NOMO-1 treated with dmso at 0.1 percent for 144 hours (cell line): ENCODE results near the gene CSF1R.

Source experiments
- DNase-seq: peaks from one replicate; lab custom pipeline; 2025; ENCODE audit not compliant: unreplicated experiment; lab: John Stamatoyannopoulos, UW

CSF1R gene

GRCh38 chr5:150073677-150074076 is 12.7 kb downstream of the CSF1R start:
- DNase-seq: no peak

DNA sequence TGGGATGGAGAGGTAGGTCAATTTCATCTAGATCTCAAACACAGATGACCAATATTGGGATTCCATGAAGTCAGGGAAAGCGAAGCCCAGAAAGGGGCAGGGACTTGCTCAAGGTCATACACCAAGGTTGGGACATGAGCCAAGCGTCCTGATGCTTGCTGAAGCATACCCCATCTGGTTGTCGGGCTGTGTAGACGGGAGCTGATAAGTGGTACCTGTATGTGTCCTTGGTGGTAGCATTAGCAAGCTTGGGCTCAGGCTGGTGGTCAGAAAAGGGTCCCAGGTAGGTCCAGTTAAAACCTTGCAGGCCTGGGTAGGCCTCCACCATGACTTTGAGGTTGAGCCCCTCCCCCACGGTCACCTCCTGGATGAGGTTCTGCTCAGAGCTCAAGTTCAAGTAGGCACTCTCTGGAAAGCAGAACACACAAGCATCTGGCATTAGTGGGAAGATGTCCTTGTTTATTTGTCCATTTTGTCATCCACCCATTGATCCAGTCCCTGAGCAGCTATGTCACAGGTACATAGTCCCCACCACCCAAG is 13.2 kb downstream of the CSF1R start:
- DNase-seq: no peak

- no peak for DNase-seq
Observed at GRCh38 chr5:150070821-150071220, 15.5 kb downstream of the CSF1R start.

- no peak for DNase-seq
Observed at GRCh38 chr5:150069672-150070627, 16.4 kb downstream of the CSF1R start.

DNA sequence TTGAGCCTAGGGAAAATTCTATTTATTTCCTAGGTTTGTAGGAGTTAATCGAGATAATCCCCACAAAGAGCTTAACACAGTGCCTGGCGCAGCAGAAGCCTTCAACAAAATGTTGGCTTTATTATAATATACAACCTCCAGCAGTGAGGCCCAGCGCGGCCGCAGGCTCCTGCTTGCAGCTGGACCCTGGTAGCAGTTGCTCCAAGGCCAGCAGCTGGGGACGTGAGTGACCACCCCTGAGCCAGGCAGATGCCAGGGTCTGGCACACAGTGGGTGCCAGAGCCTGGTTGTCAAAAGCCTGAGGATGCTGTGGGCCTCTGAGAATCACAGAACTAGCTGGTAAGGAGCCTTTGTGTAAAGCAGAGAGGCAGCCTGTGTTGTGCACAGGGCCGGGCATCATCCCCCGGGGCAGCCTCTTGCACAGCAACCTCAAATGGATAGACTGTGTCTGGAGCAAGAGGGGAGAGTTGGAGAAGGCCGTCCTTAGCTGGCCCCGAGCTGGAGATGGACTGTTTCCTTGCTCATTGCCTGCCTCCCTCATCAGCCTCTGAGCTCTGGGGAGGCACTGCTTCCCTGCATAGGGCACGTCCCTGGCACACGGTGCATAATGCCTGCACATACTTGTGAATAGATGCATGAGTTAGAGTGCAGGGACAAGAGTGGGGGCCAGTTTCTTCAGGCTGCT is 17.3 kb downstream of the CSF1R start:
- no peak for DNase-seq

DNA sequence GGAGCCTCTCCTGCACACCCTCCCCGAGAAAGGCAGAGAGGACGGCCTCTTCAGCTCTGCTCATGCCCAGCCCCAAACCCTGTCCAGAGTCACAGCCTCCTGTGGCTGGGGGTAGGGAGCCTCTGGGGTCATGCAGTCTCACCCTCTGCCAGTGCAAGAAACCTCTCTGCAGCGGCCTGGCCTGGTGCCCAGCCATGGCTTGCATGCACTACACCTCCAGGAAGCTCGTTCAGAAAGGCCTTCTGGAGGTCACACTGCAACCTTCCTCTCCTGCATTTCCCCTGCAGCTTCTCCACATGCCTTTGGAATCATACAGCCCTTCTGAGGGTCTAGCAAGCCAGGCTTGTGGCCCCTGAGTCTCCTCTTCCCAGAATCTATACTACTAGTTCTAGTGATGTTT is 17.9 kb downstream of the CSF1R start:
- no peak for DNase-seq

- no peak for DNase-seq
Observed at GRCh38 chr5:150068071-150068470, 18.3 kb downstream of the CSF1R start.

- DNase-seq: no peak
Observed at GRCh38 chr5:150067405-150067960, 18.9 kb downstream of the CSF1R start.

DNA sequence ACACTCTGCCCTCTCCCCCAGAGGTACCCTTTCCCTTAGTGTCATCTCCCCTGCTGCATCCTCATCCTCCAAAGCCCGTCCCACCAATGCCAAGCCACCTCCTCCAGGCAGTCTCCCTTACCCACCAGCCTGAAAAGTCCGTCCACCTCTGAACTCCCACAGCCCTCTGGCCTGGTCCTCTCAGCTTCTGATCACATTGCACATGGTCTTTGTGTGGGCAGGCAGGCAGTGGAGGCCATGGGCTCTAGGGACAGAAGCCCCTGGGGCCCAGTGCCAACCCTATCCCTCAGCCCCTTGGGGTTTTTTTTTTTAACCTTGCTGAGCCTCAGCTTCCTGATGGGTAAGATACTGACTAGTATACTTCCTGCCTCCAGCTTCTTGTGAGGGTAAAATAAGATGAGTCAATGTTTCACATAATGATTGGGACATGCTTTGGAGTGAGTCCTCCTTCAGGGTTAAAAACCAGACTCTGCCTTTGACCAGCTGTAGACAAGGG is 19.4 kb downstream of the CSF1R start:
- peak; percentile 14 for DNase-seq

GRCh38 chr5:150066436-150066835 is 19.9 kb downstream of the CSF1R start:
- no peak for DNase-seq

DNA sequence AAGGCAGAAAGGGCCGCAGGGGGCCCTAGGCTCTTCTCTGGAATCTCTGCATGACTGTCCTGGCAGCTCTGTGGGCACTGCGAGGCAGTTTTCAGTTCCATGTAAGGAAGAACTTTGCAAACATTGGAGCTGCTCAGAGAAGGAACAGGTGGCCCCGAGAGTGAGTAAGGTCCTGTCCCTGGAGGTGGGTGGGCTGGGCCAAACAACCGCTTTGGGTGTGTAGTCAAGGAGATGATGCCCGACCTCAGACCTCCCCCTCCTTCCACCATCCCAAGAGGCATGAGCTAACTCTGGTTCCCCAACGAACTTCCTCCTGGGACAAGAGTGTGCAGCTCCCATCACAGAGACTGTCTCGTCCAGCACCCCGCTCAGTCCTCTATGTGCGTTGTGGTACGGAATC is 20.5 kb downstream of the CSF1R start:
- no peak for DNase-seq

- no peak for DNase-seq
Observed at GRCh38 chr5:150065346-150065745, 21.0 kb downstream of the CSF1R start.

DNA sequence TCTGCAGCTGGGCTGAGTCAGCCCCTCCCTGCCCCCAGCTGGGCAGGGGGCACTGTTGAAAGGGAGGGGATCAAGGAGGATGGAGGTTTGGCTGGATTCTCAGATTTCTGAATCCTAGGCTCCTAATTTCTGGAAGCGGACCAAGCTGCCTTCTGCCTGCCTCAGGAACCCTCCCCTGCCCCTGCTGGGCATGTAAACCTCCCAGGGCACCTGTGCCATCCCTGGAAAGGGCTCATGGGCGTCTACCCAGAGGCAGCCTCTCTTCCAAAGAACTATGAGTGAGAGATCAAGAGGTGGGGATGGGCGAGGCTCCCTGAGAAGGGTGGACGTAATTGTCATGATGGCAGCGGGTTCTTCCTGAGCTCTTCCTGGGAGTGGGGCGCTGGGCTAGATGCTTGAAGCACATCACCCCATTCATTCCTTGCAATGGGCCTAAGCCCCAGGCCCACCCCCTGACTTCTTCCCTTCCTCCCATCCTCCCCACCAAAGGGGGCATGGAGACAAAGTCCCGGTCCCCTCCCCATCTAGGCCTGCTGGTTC is 21.6 kb downstream of the CSF1R start:
- no peak for DNase-seq

GRCh38 chr5:150063638-150064037 is 22.7 kb downstream of the CSF1R start:
- no peak for DNase-seq

- peak; percentile 8 for DNase-seq
Observed at GRCh38 chr5:150062216-150062922, 24.0 kb downstream of the CSF1R start.

GRCh38 chr5:150061538-150061995 is 24.8 kb downstream of the CSF1R start:
- no peak for DNase-seq

- DNase-seq: no peak
Observed at GRCh38 chr5:150060471-150060870, 25.9 kb downstream of the CSF1R start.

DNA sequence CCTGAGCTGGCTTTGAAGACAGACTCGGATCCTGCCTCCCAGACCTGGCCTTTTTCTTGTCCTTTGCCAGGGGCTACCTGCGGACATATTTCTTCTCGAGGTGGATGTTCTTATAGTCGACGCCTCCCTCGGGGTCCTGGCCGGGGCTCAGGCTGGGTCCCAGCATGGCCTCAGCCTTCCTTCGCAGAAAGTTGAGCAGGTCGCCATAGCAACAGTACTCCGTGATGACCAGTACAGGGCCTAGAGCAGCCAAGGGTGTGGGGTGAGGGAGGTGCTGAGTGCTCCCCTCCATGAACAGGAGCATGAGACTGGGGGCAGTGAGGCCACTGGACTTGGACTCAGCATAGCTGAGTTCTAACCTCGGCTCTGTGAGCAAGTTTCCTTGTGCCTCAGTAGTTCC is 26.7 kb downstream of the CSF1R start:
- DNase-seq: no peak

DNA sequence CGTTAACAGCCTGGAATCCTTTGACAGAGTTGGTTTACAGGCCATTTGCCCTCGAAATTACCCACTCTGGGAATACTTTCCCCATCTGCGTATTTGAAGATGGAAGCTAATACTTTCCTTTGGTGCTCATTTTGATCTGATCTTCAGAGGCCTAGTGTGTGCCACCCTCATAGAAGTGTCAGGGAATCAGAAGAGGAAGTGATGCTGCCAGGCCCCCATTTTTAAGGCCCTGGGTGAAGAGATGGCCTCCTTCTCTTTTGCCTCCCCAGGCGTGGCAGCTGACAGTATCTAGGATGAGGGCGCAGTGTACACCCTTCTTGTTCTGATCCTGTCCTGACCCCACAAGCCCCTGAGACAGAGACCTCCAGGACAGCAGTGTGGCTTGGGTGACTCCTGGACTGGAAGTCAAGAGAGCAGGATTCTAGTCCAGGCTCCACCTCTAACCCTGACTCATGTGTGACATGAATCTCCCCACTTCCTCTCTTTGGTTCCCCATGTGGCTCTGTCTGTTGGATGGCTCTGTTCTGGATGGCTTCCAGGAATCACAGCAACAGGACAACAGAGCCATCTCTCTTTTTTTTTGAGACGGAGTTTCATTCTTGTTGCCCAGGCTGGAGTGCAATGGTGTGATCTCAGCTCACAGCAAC is 27.8 kb downstream of the CSF1R start:
- peak; percentile 67 for DNase-seq

DNA sequence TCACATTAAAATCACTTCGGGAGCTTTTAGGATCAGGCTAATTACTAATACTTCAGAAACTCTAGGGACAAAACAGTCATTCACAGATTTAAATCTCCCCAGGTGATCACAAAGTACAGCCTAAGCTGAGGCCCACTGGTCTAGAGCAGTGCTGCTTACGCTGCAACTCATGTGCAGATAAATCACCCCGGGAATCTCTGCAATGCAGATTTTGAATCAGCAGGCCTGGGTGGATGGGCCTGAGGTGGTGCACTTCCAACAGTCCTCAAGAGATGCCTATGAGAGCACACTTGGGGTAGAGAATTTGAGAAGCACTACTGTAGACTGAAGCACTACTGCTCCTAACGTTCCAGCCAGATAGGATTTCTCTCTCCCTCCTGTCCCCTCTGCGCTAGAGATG is 28.4 kb downstream of the CSF1R start:
- DNase-seq: no peak
